ENCODE results near the gene SEMA3F.

DNA sequence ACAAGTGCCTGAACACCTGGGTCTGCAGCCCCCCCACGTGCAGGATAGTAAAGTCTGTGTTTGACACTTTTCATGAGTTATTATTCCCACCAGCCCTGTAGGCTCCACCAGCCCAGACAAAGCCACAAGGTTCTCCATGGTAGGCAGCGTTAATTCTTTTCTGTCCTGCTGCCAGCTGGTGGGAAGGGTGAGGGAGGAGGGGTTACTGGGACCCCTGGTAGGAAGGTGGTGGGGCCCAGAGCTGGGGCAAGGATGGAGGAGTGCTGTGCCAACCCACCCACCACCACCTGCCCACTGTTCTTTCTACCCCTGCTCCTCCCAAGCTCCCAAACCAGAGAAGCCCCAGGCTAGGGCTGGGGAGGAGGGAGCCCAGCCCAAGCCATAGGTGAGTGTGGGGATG lies 20.8 kb upstream of the SEMA3F start:
- TF ChIP-seq CTCF (IDR thresholded peaks at IDR 0.05; ENCODE audit: poor library complexity), result no peak
- TF ChIP-seq EZH2phosphoT487 (IDR thresholded peaks at IDR 0.05; ENCODE audit: low read depth, severe bottlenecking, unreplicated experiment), result no peak
- no peak for TF ChIP-seq EZH2 (IDR thresholded peaks at IDR 0.05; ENCODE audit: borderline replicate concordance)
